ENCODE results near the gene DIP2C. TPM values are rescaled to one million over a fixed set of nuclear protein-coding genes. Genes with fewer than 3 reads are reported as not detected.
"Not testable (repeated sequence)": the region's sequence is repeated elsewhere in the genome, so short reads cannot be mapped to it uniquely, and the experiment has no call there.

Gene DIP2C
- total RNA-seq, 2 donors from 2014 or later = 21.1 to 23.8 TPM

- Histone ChIP-seq H3K4me3 (no peak overlapping the region), H3K27ac (no peak overlapping the region), H3K9me3 (no peaks in the 10 kb centered on the region), H3K4me1 (no peaks in the 10 kb centered on the region), H3K36me3 (peaks cover 6% of the 10 kb centered on the region), H3K27me3 (no peaks in the 10 kb centered on the region)
- no peak for DNase-seq (ENCODE audit: low spot score)
- no peak for TF ChIP-seq CTCF (IDR thresholded peaks at IDR 0.05)
Observed at GRCh38 chr10:271201-271600, 418.3 kb downstream of the DIP2C start.

- H3K9me3 ChIP-seq = no peaks in the 10 kb centered on the region
- H3K27me3 ChIP-seq = no peaks in the 10 kb centered on the region
- no peak for TF ChIP-seq CTCF (IDR thresholded peaks at IDR 0.05)
- no peaks in the 10 kb centered on the region for H3K36me3 ChIP-seq
- no peak overlapping the region for H3K27ac ChIP-seq
- no peak for DNase-seq (ENCODE audit: low spot score)
- H3K4me1 ChIP-seq = no peaks in the 10 kb centered on the region
- H3K4me3 ChIP-seq = no peak overlapping the region
Observed at GRCh38 chr10:269440-270074, 419.9 kb downstream of the DIP2C start.

GRCh38 chr10:267705-268104 lies 421.8 kb downstream of the DIP2C start:
- DNase-seq (ENCODE audit: low spot score) = no peak
- Histone ChIP-seq H3K4me3 (no peak overlapping the region), H3K27me3 (no peaks in the 10 kb centered on the region), H3K9me3 (no peaks in the 10 kb centered on the region), H3K4me1 (no peaks in the 10 kb centered on the region), H3K27ac (no peak overlapping the region), H3K36me3 (no peaks in the 10 kb centered on the region)
- TF ChIP-seq CTCF (IDR thresholded peaks at IDR 0.05) = no peak

DNA sequence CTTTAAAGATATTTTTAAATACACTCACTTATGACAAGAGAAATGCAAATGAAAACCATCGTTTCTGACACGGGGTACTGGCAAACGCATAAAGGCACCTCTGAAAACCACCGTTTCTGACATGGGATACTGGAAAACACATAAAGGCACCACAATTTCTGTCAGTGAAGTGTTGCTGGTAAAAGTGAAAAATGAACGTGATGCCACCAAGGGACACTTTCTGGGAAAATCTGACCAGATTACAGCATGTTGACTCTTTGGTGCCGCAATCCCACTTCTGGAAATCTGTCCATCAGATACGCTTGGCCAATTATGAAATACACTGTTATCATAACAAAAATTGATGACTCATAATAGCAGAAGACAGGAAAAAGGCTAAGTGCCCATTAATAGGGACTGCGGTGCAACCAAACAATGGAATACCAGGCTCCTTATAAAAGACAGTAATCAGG lies 422.5 kb downstream of the DIP2C start:
- H3K27ac ChIP-seq = no peak overlapping the region

GRCh38 chr10:265816-266588 lies 423.5 kb downstream of the DIP2C start:
- H3K9me3 ChIP-seq; H3K27ac ChIP-seq; H3K27me3 ChIP-seq; H3K4me3 ChIP-seq; H3K4me1 ChIP-seq; DNase-seq (ENCODE audit: low spot score); H3K36me3 ChIP-seq: not testable (repeated sequence)

More for the DNA sequence above, 422.5 kb downstream of the DIP2C start:
- no peak for DNase-seq (ENCODE audit: low spot score)
- H3K36me3 ChIP-seq = no peaks in the 10 kb centered on the region
- no peak overlapping the region for H3K4me3 ChIP-seq
- H3K4me1 ChIP-seq = no peaks in the 10 kb centered on the region
- no peak for TF ChIP-seq CTCF (IDR thresholded peaks at IDR 0.05)
- no peaks in the 10 kb centered on the region for H3K27me3 ChIP-seq
- H3K9me3 ChIP-seq = no peaks in the 10 kb centered on the region

GRCh38 chr10:265074-265440 lies 424.4 kb downstream of the DIP2C start:
- not testable (repeated sequence) for H3K27me3 ChIP-seq; H3K36me3 ChIP-seq; H3K27ac ChIP-seq; H3K9me3 ChIP-seq; H3K4me3 ChIP-seq; DNase-seq (ENCODE audit: low spot score); H3K4me1 ChIP-seq

DNA sequence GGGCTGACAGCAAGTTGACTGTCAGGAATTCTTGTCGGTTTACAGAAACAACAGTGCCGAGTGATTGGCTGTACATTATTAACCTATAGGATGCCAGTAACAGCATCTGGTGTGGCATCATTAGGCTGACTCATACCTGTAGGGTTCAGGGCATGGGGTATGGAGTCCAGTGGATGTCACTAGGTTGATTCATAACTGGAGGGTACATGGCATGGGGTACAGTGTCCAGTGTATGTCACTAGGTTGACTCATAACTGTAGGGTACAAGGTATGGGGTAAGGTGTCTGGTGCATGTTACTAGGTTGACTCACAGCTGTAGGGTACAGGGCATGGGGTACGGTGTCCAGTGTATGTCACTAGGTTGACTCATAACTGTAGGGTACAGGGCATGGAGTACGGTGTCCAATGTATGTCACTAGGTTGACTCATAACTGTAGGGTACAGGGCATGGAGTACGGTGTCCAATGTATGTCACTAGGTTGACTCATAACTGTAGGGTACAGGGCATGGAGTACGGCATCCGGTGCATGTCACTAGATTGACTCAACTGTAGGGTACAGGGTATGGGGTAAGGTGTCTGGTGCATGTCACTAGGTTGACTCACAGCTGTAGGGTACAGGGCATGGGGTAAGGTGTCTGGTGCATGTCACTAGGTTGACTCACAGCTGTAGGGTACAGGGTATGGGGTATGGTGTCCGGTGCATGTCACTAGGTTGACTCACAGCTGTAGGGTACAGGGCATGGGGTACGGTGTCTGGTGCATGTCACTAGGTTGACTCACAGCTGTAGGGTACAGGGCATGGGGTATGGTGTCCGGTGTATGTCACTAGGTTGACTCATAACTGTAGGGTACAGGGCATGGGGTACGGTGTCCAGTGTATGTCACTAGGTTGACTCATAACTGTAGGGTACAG lies 425.1 kb downstream of the DIP2C start:
- not testable (repeated sequence) for H3K27ac ChIP-seq; H3K4me3 ChIP-seq; H3K27me3 ChIP-seq; H3K36me3 ChIP-seq; H3K9me3 ChIP-seq; H3K4me1 ChIP-seq; DNase-seq (ENCODE audit: low spot score)
